GM12891 (cell line): ENCODE results near the gene VTI1A.

Experiments used
- DNase-seq: peaks from one replicate; pipeline ENCODE4 v3.0.0; 2011; ENCODE audit warnings: low spot score; ENCODE audit not compliant: insufficient read length
- FAIRE-seq: peaks from 2 replicates; lab custom pipeline; 2011; peaks lifted over from hg19 to GRCh38; lab: Jason Lieb, UNC
- PAX5 ChIP-seq: IDR thresholded peaks from 2 replicates; pipeline ENCODE4 v1.6.1; 2011; ENCODE audit warnings: low read length, moderate library complexity, mild to moderate bottlenecking; ENCODE audit not compliant: insufficient read depth, severe bottlenecking
- POLR2A ChIP-seq: IDR thresholded peaks from 2 replicates; pipeline ENCODE4 v1.6.1; 2011; ENCODE audit warnings: low read depth, low read length, control low read depth
- POLR2AphosphoS5 ChIP-seq: IDR thresholded peaks from 2 replicates; pipeline ENCODE4 v1.6.1; 2011; ENCODE audit warnings: low read depth, low read length, control low read depth
- POU2F2 ChIP-seq: IDR thresholded peaks from 2 replicates; pipeline ENCODE4 v1.6.1; 2011; ENCODE audit warnings: low read depth, mild to moderate bottlenecking, control low read depth, low read length, moderate library complexity
- SPI1 ChIP-seq: IDR thresholded peaks from 2 replicates; pipeline ENCODE4 v1.6.1; 2011; ENCODE audit warnings: low read depth, low read length, control low read depth
- TAF1 ChIP-seq: IDR thresholded peaks from 2 replicates; pipeline ENCODE4 v1.6.1; 2011; ENCODE audit warnings: low read depth, low read length, control low read depth

Gene VTI1A

GRCh38 chr10:112755446-112756234, 308.6 kb downstream of the VTI1A start:
- DNase-seq (no peak), FAIRE-seq (no peak)
- TF ChIP-seq PAX5: no peak
- TF ChIP-seq POLR2AphosphoS5: no peak
- no peak for TF ChIP-seq POU2F2
- TF ChIP-seq SPI1: no peak
- no peak for TF ChIP-seq POLR2A
- TF ChIP-seq TAF1: no peak

DNA sequence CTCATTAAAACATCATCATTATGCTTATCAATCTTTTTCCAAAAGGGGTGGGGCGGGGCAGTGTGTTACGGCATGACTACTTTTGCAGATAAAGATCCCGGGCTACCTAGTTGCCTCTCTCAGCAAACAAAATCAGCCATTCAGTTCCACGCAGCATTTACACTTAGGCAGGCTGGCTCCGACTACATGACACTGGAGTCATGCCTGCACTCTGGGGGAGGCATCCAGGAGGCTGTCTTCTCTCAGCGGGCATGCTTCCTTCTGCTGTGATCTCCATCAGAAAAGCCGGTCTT, 309.2 kb downstream of the VTI1A start:
- no peak for TF ChIP-seq POU2F2
- no peak for TF ChIP-seq POLR2A
- no peak for TF ChIP-seq PAX5
- no peak for TF ChIP-seq POLR2AphosphoS5
- no peak for TF ChIP-seq TAF1
- FAIRE-seq (no peak), DNase-seq (no peak)

DNA sequence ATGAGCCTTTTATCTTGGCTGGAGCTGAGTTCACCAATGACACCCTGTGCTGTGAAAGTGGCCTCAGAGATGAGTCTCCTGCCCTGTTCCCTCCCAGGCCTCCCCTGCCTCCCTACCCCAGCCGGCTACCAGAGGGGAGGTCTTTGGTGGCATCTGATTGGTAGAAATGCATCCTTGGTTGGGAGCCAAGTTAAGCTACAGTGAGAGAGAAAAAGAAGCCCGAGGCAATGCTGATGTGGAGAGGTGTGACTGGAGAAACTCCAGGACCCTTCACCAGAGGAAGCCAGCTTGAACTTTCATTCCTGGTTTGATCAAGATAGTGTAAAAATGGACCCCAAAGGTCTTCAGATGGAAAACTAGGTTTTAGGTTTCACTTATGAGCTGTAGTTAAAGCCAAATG, 311.9 kb downstream of the VTI1A start:
- FAIRE-seq: no peak
- TF ChIP-seq SPI1 (no peak), PAX5 (no peak), TAF1 (no peak), POLR2A (no peak), POU2F2 (no peak), POLR2AphosphoS5 (no peak)
- DNase-seq: no peak

GRCh38 chr10:112759496-112759895, 312.5 kb downstream of the VTI1A start:
- TF ChIP-seq POLR2AphosphoS5 (no peak), POU2F2 (no peak), POLR2A (no peak), PAX5 (no peak), TAF1 (no peak), SPI1 (no peak)
- no peak for DNase-seq
- no peak for FAIRE-seq

DNA sequence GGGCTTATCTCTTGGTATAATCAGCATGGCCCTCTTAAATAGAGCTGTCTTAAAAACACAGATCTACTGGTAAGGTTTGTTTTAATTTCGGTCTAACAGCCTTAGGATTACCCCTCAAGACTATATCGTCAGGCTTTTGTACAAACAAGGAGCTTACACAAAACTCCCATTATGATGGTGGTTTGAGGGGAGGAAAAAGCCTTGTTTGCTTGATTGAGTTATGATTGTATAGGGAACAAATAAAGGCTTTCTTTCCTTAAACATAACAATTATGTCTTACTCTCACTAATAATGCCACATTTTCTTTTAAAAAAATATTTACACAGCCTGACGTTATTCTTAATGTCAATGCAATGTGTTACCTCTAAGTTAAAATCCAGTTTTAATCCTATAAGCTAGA, 314.2 kb downstream of the VTI1A start:
- no peak for DNase-seq
- no peak for FAIRE-seq
- no peak for TF ChIP-seq TAF1
- TF ChIP-seq PAX5: no peak
- no peak for TF ChIP-seq POLR2A
- TF ChIP-seq POU2F2: no peak
- no peak for TF ChIP-seq SPI1
- TF ChIP-seq POLR2AphosphoS5: no peak

GRCh38 chr10:112763916-112764520, 317.0 kb downstream of the VTI1A start:
- FAIRE-seq: no peak
- no peak for DNase-seq

GRCh38 chr10:112765717-112766235, 318.8 kb downstream of the VTI1A start:
- no peak for FAIRE-seq
- no peak for TF ChIP-seq PAX5
- TF ChIP-seq POLR2A: no peak
- no peak for DNase-seq

More at GRCh38 chr10:112763916-112764520, 317.0 kb downstream of the VTI1A start:
- no peak for TF ChIP-seq TAF1
- TF ChIP-seq POLR2A: no peak
- TF ChIP-seq SPI1: no peak
- TF ChIP-seq PAX5: no peak
- TF ChIP-seq POLR2AphosphoS5: no peak
- TF ChIP-seq POU2F2: no peak

- no peak for FAIRE-seq
- TF ChIP-seq TAF1: no peak
- TF ChIP-seq POU2F2: no peak
- TF ChIP-seq POLR2A: no peak
- TF ChIP-seq SPI1: no peak
- no peak for TF ChIP-seq POLR2AphosphoS5
- no peak for TF ChIP-seq PAX5
Observed at GRCh38 chr10:112766636-112767035, 319.6 kb downstream of the VTI1A start.

GRCh38 chr10:112767156-112767555, 320.1 kb downstream of the VTI1A start:
- no peak for DNase-seq
- no peak for FAIRE-seq
- TF ChIP-seq PAX5: no peak
- no peak for TF ChIP-seq TAF1
- no peak for TF ChIP-seq SPI1
- TF ChIP-seq POLR2A: no peak
- TF ChIP-seq POU2F2: no peak
- TF ChIP-seq POLR2AphosphoS5: no peak

More at GRCh38 chr10:112766636-112767035, 319.6 kb downstream of the VTI1A start:
- DNase-seq: no peak

- no peak for TF ChIP-seq TAF1
- TF ChIP-seq PAX5: no peak
- DNase-seq: no peak
- no peak for FAIRE-seq
Observed at GRCh38 chr10:112768121-112768520, 321.1 kb downstream of the VTI1A start.
